NCI-H2029 treated with DMSO at 0.1 percent for 48 hours (cell line): ENCODE results near the gene UBQLN1.
"Not testable (repeated sequence)": the region's sequence is repeated elsewhere in the genome, so short reads cannot be mapped to it uniquely, and the experiment has no call there.

Experiments used
- DNase-seq: peaks from one replicate; lab custom pipeline; 2025; lab: John Stamatoyannopoulos, UW

UBQLN1 gene

GRCh38 chr9:83707768-83708514 lies at the start of gene UBQLN1:
UBQLN1 (minus strand) TSS chr9:83707958; CDS start chr9:83707679, 279 bp downstream.
- DNase-seq, result peak; percentile 84

- DNase-seq, result no peak
Measured at GRCh38 chr9:83754383-83754977, 46.7 kb upstream of the UBQLN1 start.

- no peak for DNase-seq
Measured at GRCh38 chr9:83749706-83750105, 41.9 kb upstream of the UBQLN1 start.

- DNase-seq, result no peak
Measured at GRCh38 chr9:83744206-83744605, 36.4 kb upstream of the UBQLN1 start.

- DNase-seq, result no peak
Measured at GRCh38 chr9:83733739-83734138, 26.0 kb upstream of the UBQLN1 start.

GRCh38 chr9:83728591-83729368 lies 21.0 kb upstream of the UBQLN1 start:
- DNase-seq, result not testable (repeated sequence)

GRCh38 chr9:83724436-83724835 lies 16.7 kb upstream of the UBQLN1 start:
- DNase-seq, result no peak

GRCh38 chr9:83722726-83723495 lies 15.2 kb upstream of the UBQLN1 start:
- DNase-seq, result no peak

GRCh38 chr9:83721509-83721908 lies 13.8 kb upstream of the UBQLN1 start:
- DNase-seq, result no peak

GRCh38 chr9:83715794-83716193 lies 8.0 kb upstream of the UBQLN1 start:
- no peak for DNase-seq

GRCh38 chr9:83715221-83715620 lies 7.5 kb upstream of the UBQLN1 start:
- no peak for DNase-seq

- DNase-seq, result no peak
Measured at GRCh38 chr9:83714329-83714728, 6.6 kb upstream of the UBQLN1 start.

- no peak for DNase-seq
Measured at GRCh38 chr9:83708515-83709158, 879 bp upstream of the UBQLN1 start.

GRCh38 chr9:83707518-83707767 lies 315 bp downstream of the UBQLN1 start:
- no peak for DNase-seq

GRCh38 chr9:83706676-83707517 lies 861 bp downstream of the UBQLN1 start:
- no peak for DNase-seq

- not testable (repeated sequence) for DNase-seq
Measured at GRCh38 chr9:83705219-83705651, 2.5 kb downstream of the UBQLN1 start.

- DNase-seq, result no peak
Measured at GRCh38 chr9:83701769-83702168, 6.0 kb downstream of the UBQLN1 start.

GRCh38 chr9:83701286-83701685 lies 6.5 kb downstream of the UBQLN1 start:
- DNase-seq, result no peak

- DNase-seq, result no peak
Measured at GRCh38 chr9:83699615-83700014, 8.1 kb downstream of the UBQLN1 start.

- DNase-seq, result no peak
Measured at GRCh38 chr9:83698976-83699585, 8.7 kb downstream of the UBQLN1 start.

- no peak for DNase-seq
Measured at GRCh38 chr9:83691492-83691891, 16.3 kb downstream of the UBQLN1 start.
